Measurements from ENCODE around the gene ARFGEF3.

DNA sequence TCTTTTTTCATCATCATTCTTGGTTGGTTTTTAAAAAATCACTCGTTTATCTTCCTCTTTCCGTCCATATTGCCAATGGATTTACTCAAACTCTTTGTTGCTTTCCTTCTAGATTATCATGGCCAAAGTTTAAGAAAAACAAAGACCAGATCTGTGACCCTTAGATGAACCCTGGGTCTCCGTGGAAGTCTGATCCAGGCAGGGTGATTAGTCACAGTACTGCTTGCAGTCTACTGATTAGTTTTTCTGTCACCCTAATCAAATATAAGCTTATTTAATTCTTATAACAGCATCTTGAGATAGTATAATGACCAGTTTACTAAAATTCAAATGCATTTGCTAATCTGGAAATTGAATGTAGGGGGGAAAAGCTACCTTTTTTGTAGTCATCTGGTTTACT, 210.0 kb downstream of the ARFGEF3 start:
- no peak for TF ChIP-seq POLR2AphosphoS5 (IDR thresholded peaks at IDR 0.05; ENCODE audit: low read depth, low read length)
- TF ChIP-seq CHD2 (IDR thresholded peaks at IDR 0.05; ENCODE audit: low read length, partially characterized antibody), result no peak
- TF ChIP-seq, protein P1, sequence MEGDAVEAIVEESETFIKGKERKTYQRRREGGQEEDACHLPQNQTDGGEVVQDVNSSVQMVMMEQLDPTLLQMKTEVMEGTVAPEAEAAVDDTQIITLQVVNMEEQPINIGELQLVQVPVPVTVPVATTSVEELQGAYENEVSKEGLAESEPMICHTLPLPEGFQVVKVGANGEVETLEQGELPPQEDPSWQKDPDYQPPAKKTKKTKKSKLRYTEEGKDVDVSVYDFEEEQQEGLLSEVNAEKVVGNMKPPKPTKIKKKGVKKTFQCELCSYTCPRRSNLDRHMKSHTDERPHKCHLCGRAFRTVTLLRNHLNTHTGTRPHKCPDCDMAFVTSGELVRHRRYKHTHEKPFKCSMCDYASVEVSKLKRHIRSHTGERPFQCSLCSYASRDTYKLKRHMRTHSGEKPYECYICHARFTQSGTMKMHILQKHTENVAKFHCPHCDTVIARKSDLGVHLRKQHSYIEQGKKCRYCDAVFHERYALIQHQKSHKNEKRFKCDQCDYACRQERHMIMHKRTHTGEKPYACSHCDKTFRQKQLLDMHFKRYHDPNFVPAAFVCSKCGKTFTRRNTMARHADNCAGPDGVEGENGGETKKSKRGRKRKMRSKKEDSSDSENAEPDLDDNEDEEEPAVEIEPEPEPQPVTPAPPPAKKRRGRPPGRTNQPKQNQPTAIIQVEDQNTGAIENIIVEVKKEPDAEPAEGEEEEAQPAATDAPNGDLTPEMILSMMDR (IDR thresholded peaks at IDR 0.05), result no peak
- no peak for TF ChIP-seq FOXJ3 (CRISPR knock-in tag; IDR thresholded peaks at IDR 0.05)
- TF ChIP-seq, protein P2, sequence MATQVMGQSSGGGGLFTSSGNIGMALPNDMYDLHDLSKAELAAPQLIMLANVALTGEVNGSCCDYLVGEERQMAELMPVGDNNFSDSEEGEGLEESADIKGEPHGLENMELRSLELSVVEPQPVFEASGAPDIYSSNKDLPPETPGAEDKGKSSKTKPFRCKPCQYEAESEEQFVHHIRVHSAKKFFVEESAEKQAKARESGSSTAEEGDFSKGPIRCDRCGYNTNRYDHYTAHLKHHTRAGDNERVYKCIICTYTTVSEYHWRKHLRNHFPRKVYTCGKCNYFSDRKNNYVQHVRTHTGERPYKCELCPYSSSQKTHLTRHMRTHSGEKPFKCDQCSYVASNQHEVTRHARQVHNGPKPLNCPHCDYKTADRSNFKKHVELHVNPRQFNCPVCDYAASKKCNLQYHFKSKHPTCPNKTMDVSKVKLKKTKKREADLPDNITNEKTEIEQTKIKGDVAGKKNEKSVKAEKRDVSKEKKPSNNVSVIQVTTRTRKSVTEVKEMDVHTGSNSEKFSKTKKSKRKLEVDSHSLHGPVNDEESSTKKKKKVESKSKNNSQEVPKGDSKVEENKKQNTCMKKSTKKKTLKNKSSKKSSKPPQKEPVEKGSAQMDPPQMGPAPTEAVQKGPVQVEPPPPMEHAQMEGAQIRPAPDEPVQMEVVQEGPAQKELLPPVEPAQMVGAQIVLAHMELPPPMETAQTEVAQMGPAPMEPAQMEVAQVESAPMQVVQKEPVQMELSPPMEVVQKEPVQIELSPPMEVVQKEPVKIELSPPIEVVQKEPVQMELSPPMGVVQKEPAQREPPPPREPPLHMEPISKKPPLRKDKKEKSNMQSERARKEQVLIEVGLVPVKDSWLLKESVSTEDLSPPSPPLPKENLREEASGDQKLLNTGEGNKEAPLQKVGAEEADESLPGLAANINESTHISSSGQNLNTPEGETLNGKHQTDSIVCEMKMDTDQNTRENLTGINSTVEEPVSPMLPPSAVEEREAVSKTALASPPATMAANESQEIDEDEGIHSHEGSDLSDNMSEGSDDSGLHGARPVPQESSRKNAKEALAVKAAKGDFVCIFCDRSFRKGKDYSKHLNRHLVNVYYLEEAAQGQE (IDR thresholded peaks at IDR 0.05; ENCODE audit: low read depth, low read length), result no peak
- TF ChIP-seq, protein P3, sequence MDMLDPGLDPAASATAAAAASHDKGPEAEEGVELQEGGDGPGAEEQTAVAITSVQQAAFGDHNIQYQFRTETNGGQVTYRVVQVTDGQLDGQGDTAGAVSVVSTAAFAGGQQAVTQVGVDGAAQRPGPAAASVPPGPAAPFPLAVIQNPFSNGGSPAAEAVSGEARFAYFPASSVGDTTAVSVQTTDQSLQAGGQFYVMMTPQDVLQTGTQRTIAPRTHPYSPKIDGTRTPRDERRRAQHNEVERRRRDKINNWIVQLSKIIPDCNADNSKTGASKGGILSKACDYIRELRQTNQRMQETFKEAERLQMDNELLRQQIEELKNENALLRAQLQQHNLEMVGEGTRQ (IDR thresholded peaks at IDR 0.05; ENCODE audit: borderline replicate concordance, low read depth, low read length), result no peak
- no peak for TF ChIP-seq EP300 (IDR thresholded peaks at IDR 0.05; ENCODE audit: borderline replicate concordance in 1 of 2, low read depth in 1 of 2, low read length in 1 of 2)
- TF ChIP-seq ELF1 (IDR thresholded peaks at IDR 0.05), result no peak
